Kidney epithelial cell (primary cell): ENCODE data around the gene FASTK. TPM values are rescaled to one million over a fixed set of nuclear protein-coding genes. Genes with fewer than 3 reads are reported as not detected.

ENCODE experiments used
- DNase-seq: peaks from one replicate; pipeline ENCODE4 v3.0.0-alpha.2; 2010; ENCODE audit warnings: low read depth
- H3K27me3 ChIP-seq: 2 replicates; pipeline ENCODE4 v1.6.0; 2011; ENCODE audit warnings: low read length; ENCODE audit not compliant: control insufficient read depth, insufficient read depth
- H3K36me3 ChIP-seq: 2 replicates; pipeline ENCODE4 v1.5.1; 2011; ENCODE audit warnings: low read length; ENCODE audit not compliant: control insufficient read depth, insufficient read depth
- H3K4me3 ChIP-seq: 2 replicates; pipeline ENCODE4 v1.5.1; 2011; ENCODE audit warnings: low read depth, mild to moderate bottlenecking, control low read depth, low read length
- CTCF ChIP-seq: IDR thresholded peaks from 2 replicates; pipeline ENCODE4 v1.5.1; 2011; ENCODE audit warnings: mild to moderate bottlenecking, moderate library complexity, low read length, control low read depth, inconsistent platforms; ENCODE audit not compliant: insufficient read depth, poor library complexity, severe bottlenecking
- total RNA-seq: library from RNA; depleted of rRNA; stranded (reverse); fragments of >200 nt; gene quantifications from 2 replicates; pipeline ENCODE4 v1.2.3, GENCODE V29; 2015

The FASTK gene
- total RNA-seq, 1 donor from 2014 or later: 71.7 TPM

GRCh38 chr7:151057506-151057988, 23.1 kb downstream of the FASTK start, which contains the start of gene CDK5:
TSS of gene CDK5 (minus strand) at chr7:151057897. CDS start at chr7:151057848, 49 bp downstream.
- H3K4me3 ChIP-seq: peak within 1 kb of the TSS; percentile 71
- H3K36me3 ChIP-seq: no peaks in the 10 kb centered on the region
- TF ChIP-seq CTCF: no peak
- DNase-seq: no peak
- no peaks in the 10 kb centered on the region for H3K27me3 ChIP-seq

- TF ChIP-seq CTCF: peak; percentile 26
- H3K27me3 ChIP-seq: no peaks in the 10 kb centered on the region
- H3K4me3 ChIP-seq: peak overlapping the region; percentile 71
- H3K36me3 ChIP-seq: no peaks in the 10 kb centered on the region
- no peak for DNase-seq
Observed at GRCh38 chr7:151056666-151057505, 23.7 kb downstream of the FASTK start.

- Histone ChIP-seq H3K4me3 (no peak overlapping the region), H3K27me3 (peaks cover under 1% of the 10 kb centered on the region), H3K36me3 (no peaks in the 10 kb centered on the region)
- no peak for TF ChIP-seq CTCF
- DNase-seq: no peak
Observed at GRCh38 chr7:151056283-151056665, 24.3 kb downstream of the FASTK start.

- peaks cover 24% of the 10 kb centered on the region for H3K27me3 ChIP-seq
- no peak for TF ChIP-seq CTCF
Observed at GRCh38 chr7:151053751-151054150, 26.9 kb downstream of the FASTK start.

GRCh38 chr7:151053096-151053495, 27.5 kb downstream of the FASTK start:
- DNase-seq: no peak
- H3K36me3 ChIP-seq: no peaks in the 10 kb centered on the region
- H3K4me3 ChIP-seq: no peak overlapping the region
- TF ChIP-seq CTCF: no peak
- H3K27me3 ChIP-seq: peaks cover 31% of the 10 kb centered on the region

More at GRCh38 chr7:151053751-151054150, 26.9 kb downstream of the FASTK start:
- Histone ChIP-seq H3K36me3 (no peaks in the 10 kb centered on the region), H3K4me3 (no peak overlapping the region)
- no peak for DNase-seq
